Retina (tissue), 1 donor: ENCODE measurements around the gene TMEM185B.
A peak's percentile ranks its signal among the peaks of the same experiment; 100 is the strongest.
"Not testable (repeated sequence)": the region's sequence is repeated elsewhere in the genome, so short reads cannot be mapped to it uniquely, and the experiment has no call there.

Source experiments
- DNase-seq: peaks from one replicate; pipeline ENCODE4 v3.0.0-alpha.2; 2016

Gene TMEM185B

DNA sequence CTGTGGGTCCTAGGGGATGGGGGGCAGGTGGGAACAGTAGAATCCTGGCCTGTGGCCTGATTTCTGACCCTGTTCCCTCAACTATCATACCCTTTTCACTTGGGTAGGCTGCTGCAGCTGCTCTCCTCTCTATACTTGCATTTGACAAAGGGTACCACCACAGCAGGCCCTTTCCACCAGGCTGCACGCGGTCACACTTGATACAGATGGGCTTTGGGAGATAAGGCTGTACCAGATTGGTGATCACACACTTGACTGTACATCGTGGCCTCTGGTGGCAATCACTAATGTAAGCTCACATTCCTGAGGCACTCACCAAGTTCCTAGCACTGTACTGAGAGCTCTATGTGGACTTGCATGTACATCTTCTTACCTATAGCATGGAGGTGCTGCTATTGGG lies 27.9 kb upstream of the TMEM185B start:
- peak; percentile 52 for DNase-seq

- DNase-seq: peak; percentile 36
These were observed 27.4 kb upstream of the TMEM185B start for GRCh38 chr2:120250640-120251039.

GRCh38 chr2:120247851-120248250 lies 24.7 kb upstream of the TMEM185B start:
- DNase-seq: no peak

DNA sequence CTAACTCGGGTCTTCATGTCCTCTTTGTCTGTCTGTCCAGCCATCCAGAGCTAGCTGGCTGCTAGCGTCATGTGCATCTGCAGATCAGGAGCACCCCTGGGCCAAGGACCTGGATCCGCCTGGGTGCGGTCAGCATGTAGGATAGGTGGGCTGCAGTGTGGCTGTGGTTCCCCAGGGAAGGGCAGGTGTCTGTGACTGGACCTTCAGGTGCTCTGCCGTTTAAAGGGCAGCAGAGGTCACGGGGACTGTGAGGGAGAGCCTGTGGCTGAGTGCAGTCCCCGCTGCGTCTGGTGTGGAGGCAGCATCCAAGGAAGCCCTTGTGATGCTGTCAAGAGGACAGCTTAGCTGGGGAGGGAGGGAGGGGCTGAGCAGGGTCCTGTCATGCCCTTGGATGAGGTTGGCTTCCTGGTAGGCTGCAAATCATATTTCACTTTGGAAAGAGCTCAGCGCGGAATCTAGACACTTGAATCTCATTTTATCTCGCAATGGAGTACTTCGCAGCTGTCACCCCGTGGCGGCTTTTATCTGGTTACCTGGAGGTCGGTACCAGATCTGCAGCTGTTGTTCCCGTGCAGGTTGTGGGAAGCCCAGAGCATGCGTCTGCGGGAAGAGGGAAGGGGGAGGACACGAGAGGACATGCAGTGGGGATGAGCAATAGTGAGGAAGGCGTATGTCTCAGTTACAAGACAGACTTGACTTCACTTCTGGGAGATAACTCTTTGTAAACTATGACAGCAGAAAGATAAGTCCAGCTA lies 23.5 kb upstream of the TMEM185B start:
- DNase-seq: no peak

DNA sequence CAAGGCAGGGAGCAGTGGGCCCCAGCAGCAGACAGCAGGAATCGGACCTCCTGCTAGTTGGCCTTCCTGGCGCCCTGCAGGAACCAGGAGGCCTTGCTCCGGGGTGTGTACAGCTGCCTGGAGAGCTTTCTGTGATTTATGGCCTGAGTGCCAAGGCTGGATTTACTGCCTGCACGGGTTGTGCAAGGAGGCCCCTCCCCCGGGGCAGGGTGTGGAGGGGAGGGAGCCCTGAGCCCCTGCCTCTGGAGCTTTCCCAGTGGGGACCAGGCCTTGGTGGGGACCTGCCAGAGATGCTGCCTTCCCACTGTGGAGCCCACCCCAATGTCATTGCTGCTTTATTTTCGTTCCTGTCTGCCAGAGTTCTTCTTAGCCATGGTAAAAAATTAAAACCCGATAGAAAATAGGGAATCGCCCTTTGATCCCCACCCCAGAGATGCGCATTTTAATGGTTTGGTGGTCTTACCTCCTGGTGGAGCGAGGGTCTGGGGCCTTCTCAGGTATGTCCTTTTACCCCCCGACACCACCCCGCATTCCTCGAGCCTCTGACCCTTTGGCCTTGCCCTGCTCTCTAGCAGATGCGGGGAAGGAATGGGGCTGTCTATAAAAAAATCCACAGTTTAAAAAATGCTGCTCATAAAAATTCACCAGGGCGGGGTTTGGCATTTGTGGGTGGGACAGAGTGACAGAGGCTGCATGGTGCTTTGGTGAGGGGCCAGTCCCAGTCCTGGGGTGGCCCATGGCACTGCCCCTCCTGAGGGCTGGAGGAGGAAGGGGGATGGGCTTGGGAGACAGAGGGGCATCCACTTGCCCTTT lies 22.5 kb upstream of the TMEM185B start:
- no peak for DNase-seq

- no peak for DNase-seq
These were observed 21.7 kb upstream of the TMEM185B start for GRCh38 chr2:120244656-120245519.

- DNase-seq: no peak
These were observed 20.8 kb upstream of the TMEM185B start for GRCh38 chr2:120243875-120244553.

DNA sequence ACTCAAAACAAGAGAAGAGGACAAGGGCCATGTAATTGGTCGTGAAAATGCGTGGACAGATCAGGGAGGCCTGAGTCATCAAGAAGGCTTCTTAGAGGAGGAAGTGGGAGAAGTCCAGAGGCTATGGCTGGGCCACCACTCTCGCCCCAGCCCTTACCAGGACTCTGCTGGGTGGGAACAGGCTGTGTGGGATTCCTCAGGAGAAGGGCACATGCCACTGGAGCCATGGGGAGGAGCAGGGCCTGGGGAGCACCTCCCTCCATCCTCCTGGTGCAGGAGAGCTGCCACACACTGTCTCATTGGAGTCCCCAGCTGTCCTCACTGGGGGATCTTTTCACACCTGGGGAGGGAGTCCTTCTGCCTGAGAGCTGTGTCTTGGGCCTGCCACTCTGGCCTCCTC lies 20.0 kb upstream of the TMEM185B start:
- no peak for DNase-seq

DNA sequence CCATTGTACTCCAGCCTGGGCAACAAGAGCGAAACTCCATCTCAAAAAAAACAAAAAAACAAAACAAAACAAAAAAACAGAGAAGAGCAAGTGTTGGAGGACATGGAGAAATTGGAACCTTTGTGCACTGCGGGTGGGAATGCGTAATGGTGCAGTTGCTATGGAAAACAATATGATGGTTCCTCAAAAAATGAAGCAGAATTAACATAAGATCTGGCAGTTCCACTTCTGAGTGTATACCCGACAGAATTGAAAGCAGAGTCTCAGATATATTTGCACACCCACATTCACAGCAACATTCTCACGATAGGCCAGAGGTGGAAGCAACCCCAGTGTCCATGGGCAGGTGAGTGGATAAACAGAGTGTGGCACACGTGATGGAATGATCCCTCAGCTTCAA lies 18.5 kb upstream of the TMEM185B start:
- no peak for DNase-seq

DNA sequence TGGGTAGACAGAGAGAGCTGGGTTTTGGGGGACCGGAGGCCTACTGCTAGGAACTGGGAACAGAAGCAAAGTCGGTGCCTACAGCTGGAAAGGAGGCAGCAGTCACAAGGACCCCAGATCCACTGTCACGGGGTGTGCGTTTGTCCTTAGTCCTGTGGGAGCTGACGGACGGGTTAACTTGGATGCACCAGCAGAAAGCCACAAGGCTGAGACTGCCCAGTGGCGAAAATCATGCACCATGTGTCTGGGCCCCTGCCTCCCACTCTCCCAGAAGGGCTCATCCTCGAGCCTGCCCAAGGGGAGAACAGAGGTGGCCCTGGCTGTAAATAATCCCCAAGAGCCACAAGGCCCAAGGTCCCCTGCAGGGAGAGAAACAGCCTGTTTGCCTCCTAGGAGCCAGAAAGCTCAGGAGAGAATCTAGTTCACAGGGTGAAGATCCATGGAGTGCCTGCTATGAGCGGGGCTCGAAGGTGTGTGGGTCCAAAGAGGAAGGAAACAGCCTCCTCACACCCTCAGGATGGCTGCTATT lies 17.8 kb upstream of the TMEM185B start:
- DNase-seq: no peak

- no peak for DNase-seq
These were observed 16.5 kb upstream of the TMEM185B start for GRCh38 chr2:120239488-120240287.

DNA sequence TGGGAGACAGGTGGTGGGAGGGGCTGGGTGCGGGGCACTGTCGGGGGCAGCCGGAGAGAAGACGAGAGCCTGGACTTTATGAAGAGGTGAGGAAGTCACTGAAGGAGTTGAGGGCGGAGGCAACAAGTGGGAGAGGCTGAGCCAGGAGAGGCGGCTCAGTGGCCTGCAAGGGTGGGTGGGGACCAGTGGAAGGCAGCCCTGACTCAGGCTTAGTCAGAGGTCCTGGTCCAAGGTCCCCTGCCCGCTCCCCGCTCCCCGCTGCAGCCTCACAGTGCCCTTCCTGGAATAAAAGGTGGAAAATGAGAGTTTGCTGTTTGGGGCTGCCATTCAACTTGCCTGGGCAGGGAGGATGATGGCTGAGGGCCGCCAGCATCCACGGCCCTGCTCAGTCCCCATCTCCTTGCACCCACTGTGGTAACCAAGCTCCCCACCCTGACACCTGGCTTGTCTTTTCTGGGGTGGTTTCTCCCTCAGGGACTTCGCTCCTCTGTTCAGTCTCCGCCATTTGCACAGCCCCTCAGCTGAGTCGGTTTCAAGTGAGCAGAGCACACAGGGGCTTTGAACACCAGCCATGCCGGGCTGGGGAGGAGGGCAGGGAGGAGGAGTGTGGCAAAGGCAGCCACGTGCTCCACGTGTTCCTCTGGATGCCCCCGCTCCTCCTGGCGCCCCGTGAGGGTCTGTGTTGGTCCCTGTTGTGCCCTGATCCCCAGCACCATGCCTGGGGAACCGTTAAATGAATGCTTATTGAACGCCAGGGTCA lies 15.7 kb upstream of the TMEM185B start:
- no peak for DNase-seq

GRCh38 chr2:120237491-120237902 lies 14.3 kb upstream of the TMEM185B start:
- no peak for DNase-seq

DNA sequence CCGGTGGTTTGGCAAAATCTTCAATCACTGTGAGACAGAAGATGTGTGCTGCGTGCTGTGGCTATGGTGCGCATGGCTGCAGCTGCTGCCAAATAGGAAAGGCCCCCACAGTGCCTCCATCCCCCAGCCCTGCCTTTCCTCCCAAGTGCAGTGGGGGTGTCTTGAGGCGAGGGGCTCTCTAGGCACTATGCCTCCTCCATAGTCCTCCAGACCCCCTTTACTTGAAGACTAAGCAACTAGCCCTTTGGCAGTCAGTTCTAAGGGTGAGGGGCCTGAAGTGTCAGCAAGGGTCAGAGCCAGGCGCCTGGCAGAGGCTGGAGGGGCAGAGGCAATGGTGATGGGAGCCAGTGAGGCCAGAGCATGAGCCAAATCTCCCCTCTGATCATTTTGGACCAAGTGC lies 13.6 kb upstream of the TMEM185B start:
- no peak for DNase-seq

DNA sequence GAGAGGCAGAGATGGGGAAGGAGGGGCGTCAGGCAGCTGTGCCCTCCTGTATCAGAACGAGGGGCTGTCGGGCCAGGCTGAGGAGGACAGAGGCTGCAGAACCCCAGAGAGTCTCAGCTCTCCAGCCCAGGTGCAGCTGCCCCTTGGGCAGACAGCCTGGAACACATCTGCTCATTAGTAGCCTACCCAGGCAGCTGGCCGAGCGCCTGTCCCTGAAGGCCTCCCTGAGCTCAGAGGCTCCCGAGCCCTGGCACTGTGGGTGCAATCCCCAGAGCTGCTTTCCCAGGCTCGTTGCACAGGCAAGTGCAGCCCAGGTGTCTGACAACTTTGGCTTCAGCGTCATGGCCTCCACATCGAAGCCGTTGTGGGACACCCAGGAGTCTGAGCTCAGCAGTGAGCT lies 13.1 kb upstream of the TMEM185B start:
- DNase-seq: no peak

- DNase-seq: no peak
These were observed 12.5 kb upstream of the TMEM185B start for GRCh38 chr2:120235681-120236080.

DNA sequence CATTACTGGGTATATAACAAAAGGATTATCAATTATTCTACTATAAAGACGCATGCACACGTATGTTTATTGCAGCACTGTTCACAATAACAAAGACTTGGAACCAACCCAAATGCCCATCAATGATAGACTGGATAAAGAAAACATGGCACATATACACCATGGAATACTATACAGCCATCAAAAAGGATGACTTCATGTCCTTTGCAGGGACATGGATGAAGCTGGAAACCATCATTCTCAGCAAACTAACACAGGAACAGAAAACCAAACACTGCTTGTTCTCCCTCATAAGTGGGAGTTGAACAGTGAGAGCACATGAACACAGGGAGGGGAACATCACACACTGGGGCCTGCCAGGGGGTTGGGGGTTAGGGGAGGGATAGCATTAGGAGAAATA lies 12.0 kb upstream of the TMEM185B start:
- not testable (repeated sequence) for DNase-seq

DNA sequence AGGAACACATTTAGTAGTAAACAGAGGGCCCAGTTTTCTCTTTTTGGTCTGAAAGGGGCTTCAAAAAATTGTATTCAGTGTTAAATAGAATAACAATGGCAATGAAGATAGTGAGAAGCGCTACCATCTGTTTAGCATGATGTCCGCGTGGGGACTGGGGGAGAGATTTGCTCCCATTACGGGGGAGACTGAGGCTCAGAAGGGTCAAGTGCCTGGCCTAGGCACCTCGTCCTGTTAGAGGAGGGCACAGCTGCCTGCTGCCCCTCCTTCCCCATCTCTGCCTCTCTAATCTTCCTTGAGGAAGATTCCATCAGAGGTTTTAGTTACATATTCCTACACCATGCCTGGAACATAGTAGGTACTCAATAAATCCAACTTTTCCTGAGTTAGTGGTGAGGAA lies 10.1 kb upstream of the TMEM185B start:
- DNase-seq: no peak

DNA sequence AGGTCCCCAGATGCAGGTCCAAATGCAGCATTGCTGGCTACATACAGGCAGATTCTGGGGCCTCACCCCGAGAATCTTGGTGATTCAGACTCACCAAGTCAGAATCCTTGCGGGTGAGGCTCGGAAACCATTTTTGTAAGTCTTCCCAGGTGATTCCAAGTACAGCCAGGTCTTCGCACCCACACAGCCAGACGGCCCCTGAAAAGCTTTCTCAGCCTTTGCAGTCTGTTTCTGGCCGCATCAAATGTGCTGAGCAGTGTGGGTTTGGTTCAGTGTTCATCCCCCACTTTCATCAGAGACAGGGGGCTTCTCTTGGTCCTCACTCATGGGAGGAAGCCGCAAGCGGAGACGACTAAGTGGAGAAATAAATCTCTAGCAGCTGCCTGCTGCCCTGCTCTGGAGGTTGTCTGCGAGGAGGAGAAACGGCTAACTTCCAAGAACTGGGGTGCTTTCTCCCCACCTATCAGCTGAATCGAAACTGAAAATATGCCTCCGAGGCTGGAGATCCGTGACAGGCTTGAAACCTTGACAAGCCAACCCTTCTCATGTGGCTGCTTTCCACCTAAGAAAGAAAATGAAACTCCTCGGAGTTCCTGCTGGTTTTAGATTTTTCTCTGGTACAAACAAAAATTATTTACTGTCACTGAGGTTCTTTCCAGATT lies 8.9 kb upstream of the TMEM185B start:
- DNase-seq: no peak

DNA sequence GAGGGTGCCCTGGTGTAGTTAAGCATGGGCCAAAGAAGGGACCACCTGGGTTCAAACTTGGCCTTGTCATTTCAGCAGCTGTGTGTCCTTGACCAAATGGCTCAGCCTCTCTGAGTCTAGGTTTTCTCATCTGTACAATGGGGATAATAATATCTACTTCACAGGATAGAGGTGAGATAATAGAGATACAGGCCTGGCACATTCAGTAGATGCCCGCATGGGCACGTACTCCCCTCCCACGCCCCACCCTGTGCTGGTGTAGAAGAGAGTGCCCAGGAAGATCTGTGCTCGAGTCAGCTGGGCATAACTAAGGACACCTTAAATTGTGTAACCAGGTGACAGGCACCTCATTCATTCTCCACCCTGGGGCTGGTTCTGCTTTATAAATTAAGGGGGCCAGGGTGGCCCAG lies 8.4 kb upstream of the TMEM185B start:
- no peak for DNase-seq
